Middle frontal gyrus (tissue), 1 donor: Measurements from ENCODE around the gene IDH3G.

Source experiments
- DNase-seq: peaks from one replicate; pipeline ENCODE4 v3.0.0-alpha.2; 2015; ENCODE audit warnings: low spot score; ENCODE audit errors: extremely low spot score

The IDH3G gene

GRCh38 chrX:153791104-153791852, 2.9 kb downstream of the IDH3G start:
- DNase-seq: no peak

- no peak for DNase-seq
Measured at GRCh38 chrX:153789654-153790053, 4.5 kb downstream of the IDH3G start.

GRCh38 chrX:153786669-153787068, 7.5 kb downstream of the IDH3G start:
- DNase-seq: no peak

GRCh38 chrX:153784325-153784967, 9.7 kb downstream of the IDH3G start:
- DNase-seq: no peak

DNA sequence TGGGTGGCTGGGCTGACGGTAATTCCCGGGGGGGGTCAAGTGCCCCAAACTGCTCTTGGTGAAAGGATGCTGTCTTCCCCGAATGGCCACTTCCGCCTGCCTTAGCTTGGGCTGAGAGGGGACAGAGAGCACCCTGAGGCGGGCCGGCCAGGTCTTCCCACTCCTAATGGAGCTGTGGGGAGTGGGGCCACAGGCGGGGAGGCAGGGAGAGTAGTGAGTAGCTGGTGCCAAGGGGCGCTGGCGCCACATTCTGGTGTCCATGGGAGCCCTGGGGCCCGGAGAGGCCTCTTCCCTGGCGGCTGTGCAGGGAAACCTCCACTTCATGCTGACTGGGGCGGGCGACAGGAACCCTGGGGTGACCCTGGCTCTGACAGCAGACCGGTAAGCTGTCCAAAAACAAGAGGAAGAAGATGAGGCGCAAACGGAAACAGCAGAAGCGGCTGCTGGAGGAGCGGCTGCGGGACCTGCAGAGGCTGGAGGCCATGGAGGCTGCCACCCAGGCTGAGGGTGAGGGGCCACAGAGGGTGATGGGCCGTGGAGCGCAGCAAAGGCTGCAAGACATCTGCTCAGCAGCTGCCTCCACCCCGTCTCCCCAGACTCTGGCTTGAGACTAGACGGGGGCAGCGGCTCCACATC, 10.7 kb downstream of the IDH3G start:
- DNase-seq: no peak

- no peak for DNase-seq
Measured at GRCh38 chrX:153782871-153783270, 11.3 kb downstream of the IDH3G start.

GRCh38 chrX:153782313-153782712, 11.9 kb downstream of the IDH3G start:
- DNase-seq: no peak

- no peak for DNase-seq
Measured at GRCh38 chrX:153781428-153782047, 12.6 kb downstream of the IDH3G start.

GRCh38 chrX:153780678-153781427, 13.3 kb downstream of the IDH3G start, which contains the start of gene SRPK3:
Gene SRPK3 (plus strand): TSS chrX:153781041. CDS start chrX:153781087, 46 bp downstream.
- no peak for DNase-seq

DNA sequence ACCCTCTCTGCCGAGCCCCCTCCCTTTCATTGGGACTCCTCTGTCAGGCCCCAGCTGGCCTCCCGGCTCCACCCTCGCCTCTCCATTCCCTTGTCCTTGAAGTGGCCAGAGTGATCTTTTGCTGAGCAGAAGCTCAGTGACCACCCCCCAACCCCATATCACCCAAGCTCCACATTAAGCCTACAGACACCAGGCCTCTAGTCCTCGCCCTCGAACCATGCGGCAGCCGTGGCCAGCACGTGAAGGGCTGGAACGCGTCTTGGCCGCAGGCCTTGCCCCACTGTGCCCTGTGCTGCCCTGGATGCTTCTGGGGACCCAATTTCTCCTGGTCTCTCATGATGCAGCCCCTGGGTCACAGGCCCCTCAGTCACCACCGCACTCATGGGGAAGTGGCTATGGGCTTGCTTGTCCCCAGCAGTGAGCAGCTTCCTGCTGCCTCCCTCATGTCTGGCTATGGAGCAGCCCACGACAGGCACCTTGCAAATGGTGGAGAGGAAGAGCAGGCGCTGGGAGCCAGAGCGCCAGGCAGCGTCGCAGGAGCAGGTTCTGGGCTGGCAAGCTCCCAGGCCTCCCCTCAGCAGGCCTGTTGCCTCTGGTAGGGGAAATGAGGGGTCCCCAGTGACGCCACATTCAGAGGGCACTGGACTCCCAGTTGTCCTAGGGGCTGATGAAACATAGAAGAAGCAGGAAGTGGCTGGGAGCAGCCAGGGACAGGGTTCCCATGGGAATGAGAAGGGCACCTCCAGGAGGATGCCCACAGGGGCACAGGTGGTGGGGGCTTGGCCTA, 14.1 kb downstream of the IDH3G start:
- no peak for DNase-seq

DNA sequence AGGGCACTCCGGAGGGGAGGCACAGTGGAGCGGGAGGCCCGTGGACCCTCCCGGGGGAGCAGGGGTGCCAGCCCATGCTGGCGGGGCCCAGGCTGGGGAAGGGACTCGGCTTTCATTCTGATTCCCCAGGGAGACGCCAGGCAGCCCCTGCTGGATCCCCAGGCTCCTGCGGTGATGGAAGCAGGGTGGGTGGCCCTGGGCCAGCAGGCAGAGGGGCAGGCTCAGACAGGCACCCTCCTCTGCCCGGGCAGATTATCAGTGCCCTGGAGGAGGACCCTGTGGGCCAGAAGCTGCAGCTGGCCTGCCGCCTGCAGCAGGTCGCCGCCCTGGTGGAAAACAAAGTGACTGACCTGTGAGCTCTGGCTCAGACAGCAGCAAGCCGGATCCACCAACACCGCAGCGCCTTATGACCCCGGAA, 15.5 kb downstream of the IDH3G start:
- DNase-seq: no peak

- no peak for DNase-seq
Measured at GRCh38 chrX:153778181-153778580, 16.0 kb downstream of the IDH3G start.

DNA sequence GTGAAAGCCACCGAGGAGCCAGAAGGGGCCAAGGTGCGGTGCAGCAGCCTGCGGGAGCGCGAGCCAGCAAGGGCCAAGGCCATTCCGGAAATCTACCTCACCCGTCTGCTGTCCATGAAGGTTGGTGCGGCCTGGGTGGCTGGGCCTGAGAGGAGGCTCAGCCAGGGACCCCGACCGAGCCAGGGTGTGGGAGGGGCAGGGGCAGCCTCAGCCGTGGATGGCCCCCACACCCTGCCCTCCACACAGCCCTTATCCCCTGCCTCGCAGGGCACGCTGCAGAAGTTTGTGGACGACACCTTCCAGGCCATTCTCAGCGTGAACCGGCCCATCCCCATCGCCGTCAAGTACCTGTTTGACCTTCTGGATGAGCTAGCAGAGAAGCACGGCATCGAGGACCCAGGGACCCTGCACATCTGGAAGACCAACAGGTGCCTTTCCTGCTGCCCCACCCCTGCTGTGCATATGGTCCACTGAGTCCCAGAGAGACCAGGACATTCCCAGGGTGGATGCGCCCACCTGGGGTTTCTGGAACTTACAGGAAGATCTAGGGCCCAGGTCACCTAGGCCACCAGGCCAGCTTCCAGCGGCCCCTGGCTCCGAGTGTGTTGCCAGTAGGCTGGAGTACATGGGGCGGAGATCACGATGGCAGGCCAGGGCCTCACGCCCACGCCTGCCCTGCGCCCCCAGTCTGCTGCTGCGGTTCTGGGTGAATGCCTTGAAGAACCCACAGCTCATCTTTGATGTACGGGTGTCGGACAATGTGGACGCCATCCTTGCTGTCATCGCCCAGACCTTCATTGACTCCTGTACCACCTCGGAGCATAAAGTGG, 16.7 kb downstream of the IDH3G start:
- no peak for DNase-seq

DNA sequence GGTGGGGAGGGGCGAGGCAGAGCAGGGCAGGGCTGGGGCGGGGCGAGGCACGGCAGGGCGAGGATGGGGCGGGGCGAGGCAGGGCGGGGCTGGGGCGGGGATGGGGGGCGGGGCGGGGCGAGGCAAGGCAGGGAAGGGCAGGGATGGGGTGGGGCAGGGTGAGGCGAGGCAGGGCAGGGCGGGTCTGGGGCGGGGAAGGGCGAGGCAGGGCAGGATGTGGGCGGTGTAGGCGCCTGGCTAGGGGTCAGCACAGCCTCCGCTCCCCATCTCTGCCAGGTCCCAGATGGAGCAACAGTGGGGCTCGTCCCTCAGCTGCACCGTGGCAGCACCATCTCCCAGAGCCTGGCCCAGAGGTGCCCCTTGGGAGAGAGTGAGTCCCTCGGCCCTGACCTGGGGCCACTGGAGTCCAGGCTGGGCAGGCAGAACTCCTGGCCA, 17.5 kb downstream of the IDH3G start:
- no peak for DNase-seq

GRCh38 chrX:153776120-153776599, 18.0 kb downstream of the IDH3G start:
- DNase-seq: no peak

- no peak for DNase-seq
Measured at GRCh38 chrX:153775293-153776119, 18.7 kb downstream of the IDH3G start.

DNA sequence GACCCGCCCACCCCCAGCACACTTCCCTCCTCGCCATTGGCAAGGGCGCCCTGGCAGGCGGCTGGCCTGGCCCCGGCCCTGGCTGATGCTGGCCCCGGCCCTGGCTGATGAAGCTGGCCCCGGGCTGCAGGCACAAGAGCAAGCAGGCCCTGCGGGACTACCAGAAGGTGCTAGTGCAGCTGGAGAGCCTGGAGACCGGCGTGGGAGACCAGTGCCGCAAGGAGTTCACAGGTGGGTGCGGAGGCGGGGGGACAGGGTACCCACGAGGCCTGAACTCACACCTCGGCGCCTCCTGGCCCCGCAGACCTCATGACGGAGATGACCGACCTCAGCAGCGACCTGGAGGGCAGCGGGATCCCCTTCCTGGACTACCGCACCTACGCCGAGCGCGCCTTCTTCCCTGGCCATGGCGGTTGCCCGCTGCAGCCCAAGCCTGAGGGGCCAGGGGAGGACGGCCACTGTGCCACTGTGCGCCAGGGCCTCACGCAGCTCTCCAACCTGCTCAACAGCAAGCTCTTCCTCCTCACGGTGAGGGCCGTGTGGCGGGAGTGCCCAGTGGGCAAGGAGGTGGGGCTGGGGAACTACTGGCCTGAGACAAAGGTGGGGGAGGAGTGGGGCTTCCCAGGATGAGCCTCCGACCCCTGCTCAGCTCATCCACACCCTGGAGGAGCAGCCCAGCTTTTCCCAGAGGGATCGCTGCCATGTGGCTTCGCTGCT, 19.4 kb downstream of the IDH3G start:
- no peak for DNase-seq
